HepG2 (cell line): ENCODE data around the gene GABBR2. TPM values are rescaled to one million over a fixed set of nuclear protein-coding genes. Genes with fewer than 3 reads are reported as not detected.
"Not testable (repeated sequence)": the region's sequence is repeated elsewhere in the genome, so short reads cannot be mapped to it uniquely, and the experiment has no call there.

Experiments used
- ATAC-seq: fragments of 200-7000 bp; cut with Tn5 transposase; 3 replicates; pipeline ENCODE4 v1.9.1; 2020; ENCODE audit warnings: mild to moderate bottlenecking, moderate library complexity
- BruUV-seq: library from RNA; stranded (reverse); fragments of 400-500 nt; replicated peaks from 2 replicates; lab custom pipeline; 2021; lab: Mats Ljungman, UMichigan
- CTCF ChIA-PET: fragments of 300-600 bp; formaldehyde crosslinking; extraction: SDS; loops from one replicate; lab custom pipeline; 2021; ENCODE audit warnings: low total read pairs, inconsistent platforms, low intra/inter-chr PET ratio; lab: Yijun Ruan, JAX
- POLR2A ChIA-PET: fragments of 350-600 bp; sonication (Branson Sonifier 250); formaldehyde crosslinking; loops from one replicate; lab custom pipeline; 2020; ENCODE audit warnings: antibody characterized with exemption, inconsistent platforms; lab: Yijun Ruan, JAX
- DNase-seq: peaks from one replicate; pipeline ENCODE4 v3.0.0-alpha.2; 2015; ENCODE audit warnings: low spot score
- FAIRE-seq: peaks from 3 replicates; lab custom pipeline; 2011; peaks lifted over from hg19 to GRCh38; lab: Jason Lieb, UNC
- H2AFZ ChIP-seq: one replicate; pipeline ENCODE4 v1.6.1; 2011; ENCODE audit warnings: low read length, inconsistent platforms
- H3K27ac ChIP-seq: fragments of 300-600 bp; 3 replicates; pipeline ENCODE4 v1.8.0; 2011; ENCODE audit warnings: mixed run types, mild to moderate bottlenecking, mixed read lengths, low read length, inconsistent platforms; ENCODE audit not compliant: insufficient read depth; ENCODE audit errors: extremely low read length
- H3K27me3 ChIP-seq, 2 experiments: fragments of 200-600 bp in 1 of 2; 2 replicates in 1 of 2; 3 replicates in 1 of 2; pipeline versions ENCODE4 v1.6.0 to v1.8.0; 2011; ENCODE audit warnings: low read length in 2 of 2, mild to moderate bottlenecking in 2 of 2, moderate library complexity in 2 of 2, inconsistent platforms in 1 of 2; ENCODE audit not compliant: insufficient read depth in 2 of 2, control insufficient read depth in 1 of 2
- H3K36me3 ChIP-seq, 2 experiments: fragments of 200-600 bp in 1 of 2; replicated peaks in 1 of 2; 2 replicates in 1 of 2; 3 replicates in 1 of 2; pipeline versions ENCODE4 v1.5.1 to v1.8.0; 2011; ENCODE audit warnings: low read length in 2 of 2, inconsistent platforms in 1 of 2; ENCODE audit not compliant: insufficient read depth in 2 of 2, control insufficient read depth in 1 of 2
- H3K4me1 ChIP-seq: 2 replicates; pipeline ENCODE4 v1.5.1; 2012; ENCODE audit warnings: low read length, inconsistent platforms; ENCODE audit not compliant: insufficient read depth
- H3K4me2 ChIP-seq: 2 replicates; pipeline ENCODE4 v1.6.0; 2011; ENCODE audit warnings: low read depth, low read length, inconsistent platforms
- H3K4me3 ChIP-seq, 3 experiments: fragments of 200-600 bp in 1 of 3; sonication (generic), shearing (Covaris generic) in 1 of 3; replicated peaks in 1 of 3; 2 replicates each; pipeline ENCODE4 v1.5.1; 2011 to 2016; ENCODE audit warnings: low read length in 3 of 3, inconsistent platforms in 2 of 3, low read depth in 2 of 3, mild to moderate bottlenecking in 2 of 3, control low read depth in 1 of 3, mixed read lengths in 1 of 3; ENCODE audit not compliant: insufficient read depth in 1 of 3
- H3K79me2 ChIP-seq: one replicate; pipeline ENCODE4 v1.6.1; 2011; ENCODE audit warnings: low read length, inconsistent platforms; ENCODE audit not compliant: insufficient read depth
- H3K9ac ChIP-seq: 2 replicates; pipeline ENCODE4 v1.6.0; 2011; ENCODE audit warnings: mild to moderate bottlenecking, low read depth, low read length, inconsistent platforms; ENCODE audit not compliant: insufficient read depth
- H3K9me3 ChIP-seq: 2 replicates; pipeline ENCODE4 v1.5.1; 2012; ENCODE audit warnings: mild to moderate bottlenecking, low read length
- H4K20me1 ChIP-seq: 2 replicates; pipeline ENCODE4 v1.6.0; 2011; ENCODE audit warnings: inconsistent platforms, mild to moderate bottlenecking, low read length, moderate library complexity; ENCODE audit not compliant: insufficient read depth
- WGBS: methylation state at CpG from one replicate; pipeline ENCODE4 v1.1.6; 2017; ENCODE audit warnings: low lambda C conversion rate; 5-methylcytosine and 5-hydroxymethylcytosine counted together
- in situ Hi-C: cut with HindIII; loops from 2 replicates; pipeline ENCODE4 v1.10.0; 2017; ENCODE audit warnings: low pct_unique_long_range_greater_than_20kb; ENCODE audit not compliant: extremely low pct_ligation_motif_present
- intact Hi-C: fragments of 100-400 bp; cut with micrococcal nuclease; formaldehyde crosslinking; loops from one replicate; pipeline ENCODE4 v1.10.0; 2022; ENCODE audit not compliant: unreplicated experiment
- polyA plus RNA-seq, 8 experiments: library from polyadenylated mRNA; depleted of rRNA in 3 of 8; stranded (reverse) in 7 of 8; unstranded in 1 of 8; fragments of >200 nt; fragmentation: Illumina TruSeq in 4 of 8; extraction: Trizol in 4 of 8; gene quantifications; 2 replicates each; pipeline versions ENCODE4 v1.2.1 to v1.2.3, GENCODE V29; 2011 to 2016; ENCODE audit warnings: low read depth in 4 of 8, missing spikeins in 1 of 8, mixed read lengths in 1 of 8; ENCODE audit not compliant: insufficient read depth in 1 of 8
- total RNA-seq, 5 experiments: library from RNA; depleted of rRNA; stranded (reverse); fragments of >200 nt; fragmentation: Illumina TruSeq; extraction: Trizol; gene quantifications; 2 replicates each; pipeline ENCODE4 v1.2.3, GENCODE V29; 2016; ENCODE audit warnings: low read depth in 1 of 5

GABBR2 gene
- total and polyA plus RNA-seq, 2 of the 13 experiments (the other 11 are each of a cell fraction or from before 2014, with no cell fraction given), result 0.02 TPM; not detected in 1

GRCh38 chr9:98270284-98270683 lies 438.5 kb downstream of the GABBR2 start:
- CTCF ChIA-PET, intact Hi-C loops, POLR2A ChIA-PET, H3K79me2 ChIP-seq, H3K36me3 ChIP-seq, H4K20me1 ChIP-seq, H3K27ac ChIP-seq, H3K4me1 ChIP-seq, H2AFZ ChIP-seq, BruUV-seq, FAIRE-seq, DNase-seq, H3K4me2 ChIP-seq, H3K4me3 ChIP-seq, ATAC-seq, H3K9me3 ChIP-seq, H3K9ac ChIP-seq, in situ Hi-C loops: not testable (repeated sequence)
- WGBS, result 50% methylated on average over 9 of the region's 11 CpGs
- peaks cover 0 to 17% of the 10 kb centered on the region in 2 experiments; a peak in 1 of 5 replicates for H3K27me3 ChIP-seq

- ATAC-seq, H2AFZ ChIP-seq, in situ Hi-C loops, H4K20me1 ChIP-seq, H3K4me3 ChIP-seq, DNase-seq, CTCF ChIA-PET, H3K36me3 ChIP-seq, H3K9ac ChIP-seq, H3K79me2 ChIP-seq, H3K9me3 ChIP-seq, H3K27ac ChIP-seq, FAIRE-seq, intact Hi-C loops, H3K4me1 ChIP-seq, H3K4me2 ChIP-seq, BruUV-seq, POLR2A ChIA-PET: not testable (repeated sequence)
- peaks cover 0 to 17% of the 10 kb centered on the region in 2 experiments; a peak in 1 of 5 replicates for H3K27me3 ChIP-seq
- WGBS, result 46% methylated on average over 10 of the region's 10 CpGs
Measured at GRCh38 chr9:98269652-98270051, 439.1 kb downstream of the GABBR2 start.

DNA sequence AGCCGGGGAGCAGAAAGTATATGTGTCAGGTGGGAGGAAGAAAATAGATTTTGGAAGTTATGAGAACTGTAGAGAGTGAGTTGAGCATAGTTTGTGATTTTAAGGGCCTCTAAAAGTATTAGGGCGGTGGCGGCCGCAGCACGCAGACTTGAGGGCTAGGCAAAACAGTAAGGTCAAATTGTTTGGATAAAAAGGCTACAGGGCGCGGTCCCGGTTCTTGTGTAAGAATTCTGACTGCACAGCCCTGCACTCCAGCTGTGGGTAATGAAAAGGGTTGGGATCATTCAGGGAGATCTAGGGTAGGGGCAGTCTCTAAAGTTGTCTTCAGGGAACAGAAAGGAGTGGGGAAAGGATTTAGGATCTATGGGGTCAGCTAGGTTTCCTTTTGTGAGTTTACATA lies 441.2 kb downstream of the GABBR2 start:
- H3K4me1 ChIP-seq, H3K79me2 ChIP-seq, BruUV-seq, H3K9ac ChIP-seq, H3K36me3 ChIP-seq, H4K20me1 ChIP-seq, CTCF ChIA-PET, ATAC-seq, POLR2A ChIA-PET, FAIRE-seq, DNase-seq, H3K27ac ChIP-seq, H3K4me2 ChIP-seq, in situ Hi-C loops, H3K9me3 ChIP-seq, H3K4me3 ChIP-seq, intact Hi-C loops, H2AFZ ChIP-seq, H3K27me3 ChIP-seq: not testable (repeated sequence)
- WGBS, result 53% methylated on average over 8 of the region's 8 CpGs
